ENCODE measurements around the gene TMC6. TPM values are rescaled to one million over a fixed set of nuclear protein-coding genes. Genes with fewer than 3 reads are reported as not detected.
"Not testable (repeated sequence)": the region's sequence is repeated elsewhere in the genome, so short reads cannot be mapped to it uniquely, and the experiment has no call there.

The TMC6 gene
- total RNA-seq, 1 donor from 2014 or later, result 64.8 TPM

DNA sequence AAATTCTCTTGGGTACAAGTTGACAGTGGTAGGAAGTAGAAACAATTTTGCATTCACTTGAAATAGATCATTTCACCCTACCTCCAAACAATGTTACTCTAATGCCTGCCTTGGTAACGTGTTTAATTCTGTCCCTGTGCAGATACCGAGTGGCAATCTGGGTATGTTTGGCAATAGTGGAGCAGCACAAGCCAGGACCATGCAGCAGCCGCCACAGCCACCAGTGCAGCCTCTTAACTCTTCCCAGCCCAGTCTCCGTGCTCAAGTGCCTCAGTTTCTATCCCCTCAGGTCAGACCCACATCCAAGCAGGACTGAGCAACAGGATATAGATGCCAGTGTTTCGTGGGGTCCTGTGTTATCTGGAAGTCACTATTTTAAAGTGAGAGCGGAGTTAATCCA, 49.3 kb downstream of the TMC6 start:
- intact Hi-C loops (cut with DNase I), result no loop called here
- Histone ChIP-seq H3K4me1 (no peaks in the 10 kb centered on the region), H3K27ac (no peak overlapping the region), H3K9me3 (no peaks in the 10 kb centered on the region), H3K36me3 (peaks cover 10 to 70% of the 10 kb centered on the region in 2 donors), H3K27me3 (no peaks in the 10 kb centered on the region), H3K4me3 (no peak overlapping the region)
- TF ChIP-seq, protein P1, sequence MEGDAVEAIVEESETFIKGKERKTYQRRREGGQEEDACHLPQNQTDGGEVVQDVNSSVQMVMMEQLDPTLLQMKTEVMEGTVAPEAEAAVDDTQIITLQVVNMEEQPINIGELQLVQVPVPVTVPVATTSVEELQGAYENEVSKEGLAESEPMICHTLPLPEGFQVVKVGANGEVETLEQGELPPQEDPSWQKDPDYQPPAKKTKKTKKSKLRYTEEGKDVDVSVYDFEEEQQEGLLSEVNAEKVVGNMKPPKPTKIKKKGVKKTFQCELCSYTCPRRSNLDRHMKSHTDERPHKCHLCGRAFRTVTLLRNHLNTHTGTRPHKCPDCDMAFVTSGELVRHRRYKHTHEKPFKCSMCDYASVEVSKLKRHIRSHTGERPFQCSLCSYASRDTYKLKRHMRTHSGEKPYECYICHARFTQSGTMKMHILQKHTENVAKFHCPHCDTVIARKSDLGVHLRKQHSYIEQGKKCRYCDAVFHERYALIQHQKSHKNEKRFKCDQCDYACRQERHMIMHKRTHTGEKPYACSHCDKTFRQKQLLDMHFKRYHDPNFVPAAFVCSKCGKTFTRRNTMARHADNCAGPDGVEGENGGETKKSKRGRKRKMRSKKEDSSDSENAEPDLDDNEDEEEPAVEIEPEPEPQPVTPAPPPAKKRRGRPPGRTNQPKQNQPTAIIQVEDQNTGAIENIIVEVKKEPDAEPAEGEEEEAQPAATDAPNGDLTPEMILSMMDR (IDR thresholded peaks at IDR 0.05), result no peak
- TF ChIP-seq POLR2AphosphoS5 (IDR thresholded peaks at IDR 0.05; ENCODE audit: insufficient read depth in 1 of 2, low read depth in 1 of 2), result no peak
- no peak for TF ChIP-seq POLR2A (IDR thresholded peaks at IDR 0.05)
- DNase-seq (ENCODE audit: extremely low spot score in 2 of 2), result no peak

- H3K4me1 ChIP-seq, result no peaks in the 10 kb centered on the region
- intact Hi-C loops (cut with DNase I), result no loop called here
- peaks cover 10 to 91% of the 10 kb centered on the region in 2 donors for H3K36me3 ChIP-seq
- no peak overlapping the region for H3K27ac ChIP-seq
- no peaks in the 10 kb centered on the region for H3K9me3 ChIP-seq
- TF ChIP-seq POLR2AphosphoS5 (IDR thresholded peaks at IDR 0.05; ENCODE audit: insufficient read depth in 1 of 2, low read depth in 1 of 2) (no peak), POLR2A (IDR thresholded peaks at IDR 0.05) (no peak)
- TF ChIP-seq, protein P1 (IDR thresholded peaks at IDR 0.05), result no peak
- no peak for DNase-seq (ENCODE audit: extremely low spot score in 2 of 2)
- no peaks in the 10 kb centered on the region for H3K27me3 ChIP-seq
- no peak overlapping the region for H3K4me3 ChIP-seq
Measured at GRCh38 chr17:78075545-78075944, 53.0 kb downstream of the TMC6 start.

GRCh38 chr17:78075011-78075410, 53.5 kb downstream of the TMC6 start:
- Histone ChIP-seq H3K4me3 (no peak overlapping the region), H3K9me3 (no peaks in the 10 kb centered on the region), H3K4me1 (no peaks in the 10 kb centered on the region), H3K27ac (no peak overlapping the region), H3K36me3 (peaks cover 10 to 89% of the 10 kb centered on the region in 2 donors), H3K27me3 (no peaks in the 10 kb centered on the region)
- DNase-seq (ENCODE audit: extremely low spot score in 2 of 2), result no peak
- TF ChIP-seq POLR2AphosphoS5 (IDR thresholded peaks at IDR 0.05; ENCODE audit: insufficient read depth in 1 of 2, low read depth in 1 of 2) (no peak), POLR2A (IDR thresholded peaks at IDR 0.05) (no peak)
- TF ChIP-seq, protein P1 (IDR thresholded peaks at IDR 0.05), result no peak
- intact Hi-C loops (cut with DNase I), result no loop called here

GRCh38 chr17:78072961-78073360, 55.6 kb downstream of the TMC6 start:
- no peak for DNase-seq (ENCODE audit: extremely low spot score in 2 of 2)
- Histone ChIP-seq H3K4me1 (no peaks in the 10 kb centered on the region), H3K27me3 (no peaks in the 10 kb centered on the region), H3K4me3 (no peak overlapping the region), H3K27ac (no peak overlapping the region), H3K9me3 (no peaks in the 10 kb centered on the region), H3K36me3 (peaks cover 10 to 86% of the 10 kb centered on the region in 2 donors)
- intact Hi-C loops (cut with DNase I), result no loop called here
- TF ChIP-seq POLR2AphosphoS5 (IDR thresholded peaks at IDR 0.05; ENCODE audit: insufficient read depth in 1 of 2, low read depth in 1 of 2), result no peak
- TF ChIP-seq, protein P1 (IDR thresholded peaks at IDR 0.05), result no peak
- no peak for TF ChIP-seq POLR2A (IDR thresholded peaks at IDR 0.05)

DNA sequence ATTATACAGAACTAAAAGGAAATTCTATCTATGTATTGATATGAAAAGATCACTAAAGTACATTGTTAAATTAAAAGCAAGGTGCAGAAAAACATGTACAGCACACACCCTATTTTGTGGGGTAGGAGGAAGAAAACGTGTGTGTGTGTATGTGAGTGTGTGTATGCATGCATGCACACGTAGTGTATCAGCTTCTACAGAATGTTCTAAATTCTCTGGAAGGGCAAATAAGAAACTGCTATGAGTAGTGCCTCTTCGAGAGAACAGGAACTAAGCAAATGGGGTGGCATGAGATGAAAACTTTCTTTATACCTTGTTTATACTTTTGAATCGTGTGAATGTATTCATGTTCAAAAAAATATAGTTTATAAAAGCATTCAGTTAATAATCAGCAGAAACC, 58.9 kb downstream of the TMC6 start:
- TF ChIP-seq POLR2AphosphoS5 (IDR thresholded peaks at IDR 0.05; ENCODE audit: insufficient read depth in 1 of 2, low read depth in 1 of 2) (no peak), POLR2A (IDR thresholded peaks at IDR 0.05) (no peak)
- TF ChIP-seq, protein P1 (IDR thresholded peaks at IDR 0.05), result no peak
- no peak for DNase-seq (ENCODE audit: extremely low spot score in 2 of 2)
- intact Hi-C loops (cut with DNase I), result no loop called here
- no peaks in the 10 kb centered on the region for H3K9me3 ChIP-seq
- H3K4me3 ChIP-seq, result no peak overlapping the region
- H3K4me1 ChIP-seq, result no peaks in the 10 kb centered on the region
- H3K27me3 ChIP-seq, result no peaks in the 10 kb centered on the region
- H3K36me3 ChIP-seq, result peaks cover 0 to 72% of the 10 kb centered on the region in 2 donors
- H3K27ac ChIP-seq, result no peak overlapping the region

DNA sequence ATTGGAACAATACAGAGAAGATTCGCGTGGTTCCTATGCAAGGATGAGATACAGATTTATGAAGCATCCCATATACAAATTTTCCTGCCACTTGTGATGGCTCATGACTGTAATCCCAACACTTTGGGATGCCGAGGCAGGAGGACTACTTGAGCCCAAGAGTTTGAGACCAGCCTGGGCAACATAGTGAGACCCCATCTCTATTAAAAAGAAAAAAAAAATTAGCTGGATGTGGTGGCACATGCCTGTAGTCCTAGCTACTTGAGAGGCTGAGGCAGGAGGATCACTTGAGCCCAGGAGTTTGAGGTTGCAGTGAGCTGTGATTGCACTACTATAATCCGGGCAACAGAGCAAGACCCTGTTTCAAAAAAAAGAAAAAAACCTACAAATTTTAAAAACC, 61.6 kb downstream of the TMC6 start:
- H3K9me3 ChIP-seq; H3K27ac ChIP-seq; DNase-seq (ENCODE audit: extremely low spot score in 2 of 2); H3K4me3 ChIP-seq; H3K27me3 ChIP-seq; H3K4me1 ChIP-seq; intact Hi-C loops (cut with DNase I): not testable (repeated sequence)
- H3K36me3 ChIP-seq, result peaks cover 0 to 45% of the 10 kb centered on the region in 2 donors

Measured in vagina (tissue), 2 donors.